Measurements from ENCODE around the gene HOXC11.

Gene HOXC11

DNA sequence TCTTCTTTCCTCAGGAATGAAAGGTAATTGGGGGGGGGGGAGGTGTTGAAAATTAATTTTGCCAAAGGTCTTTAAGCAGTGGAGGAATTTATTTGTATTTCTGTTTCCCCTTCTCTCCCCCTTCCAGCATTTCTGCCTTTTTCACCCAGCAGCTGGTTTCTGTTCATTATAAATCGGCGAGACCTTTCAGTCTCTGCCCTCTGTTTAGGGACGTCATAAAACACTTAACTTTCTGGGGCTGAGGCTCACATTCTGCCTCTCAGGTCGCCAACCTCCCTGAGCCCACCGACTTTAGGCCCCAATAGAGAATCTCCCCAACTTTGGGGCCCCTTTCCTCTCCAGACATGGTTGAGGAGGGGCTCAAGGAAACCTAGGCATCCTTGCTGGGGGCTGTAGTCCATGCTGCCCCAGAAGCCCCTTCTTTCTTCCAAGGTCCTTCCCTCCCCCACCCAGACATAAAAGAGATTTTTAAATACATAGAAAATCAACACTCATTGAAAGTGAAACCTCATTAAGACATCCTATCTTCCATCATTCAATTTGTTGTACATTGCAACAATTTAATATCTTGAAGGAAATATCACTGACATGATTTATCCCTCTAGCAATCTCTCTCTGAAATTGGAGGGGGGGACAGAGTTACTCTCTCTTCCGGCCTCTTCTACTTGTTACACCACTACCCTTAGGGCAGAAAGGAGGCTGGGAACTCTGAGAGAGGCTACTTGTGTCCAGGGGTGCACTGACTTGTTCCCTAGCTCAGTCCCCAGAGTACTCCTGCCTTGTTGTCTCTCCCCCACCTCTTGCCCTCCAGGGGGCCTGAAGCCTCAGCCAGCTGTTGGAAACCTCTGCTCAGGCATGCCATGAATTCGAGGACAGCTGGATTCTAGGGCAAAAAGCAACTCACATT, 52.8 kb downstream of the HOXC11 start:
- DNase-seq, result no peak

DNA sequence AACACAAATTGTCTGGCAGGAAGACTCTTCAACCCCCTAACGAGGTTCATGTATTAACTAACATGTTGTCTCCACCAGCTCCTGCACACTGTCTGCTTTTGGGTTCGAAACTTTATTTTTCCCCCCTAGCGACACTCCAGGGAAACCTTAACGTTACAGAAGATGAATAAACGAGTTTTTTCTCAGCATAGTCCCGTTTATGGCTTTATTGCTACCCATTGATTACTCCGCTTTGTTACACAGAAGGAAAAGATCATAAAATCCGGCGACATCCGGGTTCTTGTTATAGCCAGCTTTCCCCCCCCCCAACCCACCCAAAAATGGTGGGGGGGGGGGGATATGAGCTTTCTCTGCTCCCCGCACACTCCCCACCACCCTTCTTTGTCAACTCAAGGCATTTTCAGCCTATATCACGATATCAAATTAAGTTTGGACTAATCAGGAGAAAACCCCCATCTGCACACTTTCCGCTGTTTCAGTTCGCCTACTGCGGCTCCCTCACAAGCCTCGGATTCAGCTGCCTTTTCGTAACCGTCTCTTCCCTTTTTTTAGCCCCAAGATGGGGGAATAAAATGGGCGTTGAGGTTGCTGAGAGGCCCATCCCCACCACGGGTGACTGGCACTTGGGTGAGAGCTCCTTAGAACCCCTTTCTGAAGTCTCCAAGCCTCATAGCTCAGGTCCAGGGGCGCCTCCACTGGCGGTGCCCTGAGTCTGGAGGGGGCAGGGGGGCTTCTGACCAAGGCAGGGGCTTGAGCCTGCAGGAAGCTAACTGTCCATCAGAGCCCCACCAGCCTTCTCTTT, 53.9 kb downstream of the HOXC11 start:
- no peak for DNase-seq
